ENCODE data around the gene CUL1. TPM values are rescaled to one million over a fixed set of nuclear protein-coding genes. Genes with fewer than 3 reads are reported as not detected.
"Not testable (repeated sequence)": the region's sequence is repeated elsewhere in the genome, so short reads cannot be mapped to it uniquely, and the experiment has no call there.

Gene CUL1
- total and polyA plus RNA-seq, 5 donors, result 36.1 to 52.8 (median 52.4) TPM

GRCh38 chr7:148704189-148704588 lies 5.5 kb downstream of the CUL1 start:
- no peak for DNase-seq
- Histone ChIP-seq H3K27me3 (ENCODE audit: control insufficient read depth, insufficient read depth) (no peaks in the 10 kb centered on the region), H3K4me1 (ENCODE audit: control insufficient read depth, insufficient read depth, low read length) (peaks cover 15% of the 10 kb centered on the region), H3K9me3 (ENCODE audit: control insufficient read depth, low read length) (no peaks in the 10 kb centered on the region), H3K4me3 (ENCODE audit: low read length) (no peak overlapping the region), H3K27ac (ENCODE audit: low read length) (no peak overlapping the region)
- 70% methylated on average over 3 of the region's 3 CpGs for WGBS
- ATAC-seq, result no peak
- intact Hi-C loops (cut with DNase I), result no loop called here

GRCh38 chr7:148704970-148705369 lies 6.3 kb downstream of the CUL1 start:
- H3K4me3 ChIP-seq (ENCODE audit: low read length), result no peak overlapping the region
- ATAC-seq, result no peak
- no peaks in the 10 kb centered on the region for H3K9me3 ChIP-seq (ENCODE audit: control insufficient read depth, low read length)
- WGBS, result 55% methylated on average over 3 of the region's 3 CpGs
- H3K27me3 ChIP-seq (ENCODE audit: control insufficient read depth, insufficient read depth), result no peaks in the 10 kb centered on the region
- intact Hi-C loops (cut with DNase I), result no loop called here
- H3K27ac ChIP-seq (ENCODE audit: low read length), result no peak overlapping the region
- peaks cover 15% of the 10 kb centered on the region for H3K4me1 ChIP-seq (ENCODE audit: control insufficient read depth, insufficient read depth, low read length)
- DNase-seq, result no peak

- WGBS, result 88% methylated on average over 5 of the region's 5 CpGs
- no peaks in the 10 kb centered on the region for H3K27me3 ChIP-seq (ENCODE audit: control insufficient read depth, insufficient read depth)
- peaks cover 15% of the 10 kb centered on the region for H3K4me1 ChIP-seq (ENCODE audit: control insufficient read depth, insufficient read depth, low read length)
- H3K9me3 ChIP-seq (ENCODE audit: control insufficient read depth, low read length), result no peaks in the 10 kb centered on the region
- ATAC-seq, result no peak
- no peak for DNase-seq
- intact Hi-C loops (cut with DNase I), result no loop called here
- H3K4me3 ChIP-seq (ENCODE audit: low read length), result no peak overlapping the region
- no peak overlapping the region for H3K27ac ChIP-seq (ENCODE audit: low read length)
These were observed 7.7 kb downstream of the CUL1 start for GRCh38 chr7:148706368-148706767.

- Histone ChIP-seq H3K27me3 (ENCODE audit: control insufficient read depth, insufficient read depth) (no peaks in the 10 kb centered on the region), H3K9me3 (ENCODE audit: control insufficient read depth, low read length) (no peaks in the 10 kb centered on the region), H3K4me1 (ENCODE audit: control insufficient read depth, insufficient read depth, low read length) (peaks cover 10% of the 10 kb centered on the region), H3K4me3 (ENCODE audit: low read length) (no peak overlapping the region), H3K27ac (ENCODE audit: low read length) (no peak overlapping the region)
- intact Hi-C loops (cut with DNase I), result no loop called here
- DNase-seq (peak in 1 of 3 donors; percentile 56), ATAC-seq (no peak)
- 63% methylated on average over 7 of the region's 7 CpGs for WGBS
These were observed 9.6 kb downstream of the CUL1 start for GRCh38 chr7:148708026-148708885.

- no peak for DNase-seq
- H3K9me3 ChIP-seq (ENCODE audit: control insufficient read depth, low read length), result no peaks in the 10 kb centered on the region
- H3K27me3 ChIP-seq (ENCODE audit: control insufficient read depth, insufficient read depth), result no peaks in the 10 kb centered on the region
- 70% methylated on average over 6 of the region's 6 CpGs for WGBS
- intact Hi-C loops (cut with DNase I), result no loop called here
- H3K4me1 ChIP-seq (ENCODE audit: control insufficient read depth, insufficient read depth, low read length), result peaks cover 10% of the 10 kb centered on the region
- H3K4me3 ChIP-seq (ENCODE audit: low read length), result no peak overlapping the region
- no peak overlapping the region for H3K27ac ChIP-seq (ENCODE audit: low read length)
- no peak for ATAC-seq
These were observed 10.3 kb downstream of the CUL1 start for GRCh38 chr7:148709014-148709413.

- WGBS, result 97% methylated on average over 17 of the region's 17 CpGs
- H3K4me1 ChIP-seq (ENCODE audit: control insufficient read depth, insufficient read depth, low read length), result peaks cover 15% of the 10 kb centered on the region
- H3K4me3 ChIP-seq (ENCODE audit: low read length); H3K27ac ChIP-seq (ENCODE audit: low read length); H3K27me3 ChIP-seq (ENCODE audit: control insufficient read depth, insufficient read depth); ATAC-seq; H3K9me3 ChIP-seq (ENCODE audit: control insufficient read depth, low read length); intact Hi-C loops (cut with DNase I); DNase-seq: not testable (repeated sequence)
These were observed 11.7 kb downstream of the CUL1 start for GRCh38 chr7:148710426-148710825.

GRCh38 chr7:148711191-148712102 lies 12.7 kb downstream of the CUL1 start:
- H3K4me3 ChIP-seq (ENCODE audit: low read length), result no peak overlapping the region
- DNase-seq (no peak), ATAC-seq (peak in 1 of 2 donors; percentile 33)
- 80% methylated on average over 16 of the region's 16 CpGs for WGBS
- no peaks in the 10 kb centered on the region for H3K27me3 ChIP-seq (ENCODE audit: control insufficient read depth, insufficient read depth)
- no peaks in the 10 kb centered on the region for H3K9me3 ChIP-seq (ENCODE audit: control insufficient read depth, low read length)
- H3K27ac ChIP-seq (ENCODE audit: low read length), result no peak overlapping the region
- peaks cover 15% of the 10 kb centered on the region for H3K4me1 ChIP-seq (ENCODE audit: control insufficient read depth, insufficient read depth, low read length)
- intact Hi-C loops (cut with DNase I), result no loop called here

GRCh38 chr7:148712678-148713329 lies 14.1 kb downstream of the CUL1 start:
- H3K9me3 ChIP-seq (ENCODE audit: control insufficient read depth, low read length), result no peaks in the 10 kb centered on the region
- ATAC-seq, result peak in 1 of 2 donors; percentile 37
- no peak overlapping the region for H3K4me3 ChIP-seq (ENCODE audit: low read length)
- intact Hi-C loops (cut with DNase I), result no loop called here
- 53% methylated on average over 4 of the region's 4 CpGs for WGBS
- H3K27me3 ChIP-seq (ENCODE audit: control insufficient read depth, insufficient read depth), result no peaks in the 10 kb centered on the region
- peaks cover 19% of the 10 kb centered on the region for H3K4me1 ChIP-seq (ENCODE audit: control insufficient read depth, insufficient read depth, low read length)
- no peak for DNase-seq
- H3K27ac ChIP-seq (ENCODE audit: low read length), result no peak overlapping the region

- Histone ChIP-seq H3K4me1 (ENCODE audit: control insufficient read depth, insufficient read depth, low read length) (peaks cover 14% of the 10 kb centered on the region), H3K27me3 (ENCODE audit: control insufficient read depth, insufficient read depth) (no peaks in the 10 kb centered on the region), H3K27ac (ENCODE audit: low read length) (no peak overlapping the region), H3K9me3 (ENCODE audit: control insufficient read depth, low read length) (no peaks in the 10 kb centered on the region), H3K4me3 (ENCODE audit: low read length) (no peak overlapping the region)
- DNase-seq, result no peak
- intact Hi-C loops (cut with DNase I), result no loop called here
- ATAC-seq, result no peak
- 68% methylated on average over 2 of the region's 2 CpGs for WGBS
These were observed 15.8 kb downstream of the CUL1 start for GRCh38 chr7:148714498-148714897.

GRCh38 chr7:148715027-148715426 lies 16.3 kb downstream of the CUL1 start:
- Histone ChIP-seq H3K9me3 (ENCODE audit: control insufficient read depth, low read length) (no peaks in the 10 kb centered on the region), H3K4me3 (ENCODE audit: low read length) (no peak overlapping the region), H3K4me1 (ENCODE audit: control insufficient read depth, insufficient read depth, low read length) (peaks cover 15% of the 10 kb centered on the region), H3K27me3 (ENCODE audit: control insufficient read depth, insufficient read depth) (no peaks in the 10 kb centered on the region), H3K27ac (ENCODE audit: low read length) (no peak overlapping the region)
- WGBS, result 91% methylated on average over 6 of the region's 6 CpGs
- DNase-seq (no peak), ATAC-seq (no peak)
- intact Hi-C loops (cut with DNase I), result no loop called here
